Putamen (tissue), 1 donor: ENCODE data around the gene HPN.

Source experiments
- DNase-seq: peaks from one replicate; pipeline ENCODE4 v3.0.0-alpha.2; 2016; ENCODE audit warnings: low spot score

Gene HPN

GRCh38 chr19:35105411-35106290 lies 64.1 kb downstream of the HPN start:
- DNase-seq = no peak

- peak; percentile 86 for DNase-seq
Measured at GRCh38 chr19:35106291-35106583, 64.7 kb downstream of the HPN start.

GRCh38 chr19:35106898-35107541 lies 65.5 kb downstream of the HPN start:
- no peak for DNase-seq

- peak; percentile 96 for DNase-seq
Measured at GRCh38 chr19:35107545-35107944, 66.0 kb downstream of the HPN start.

DNA sequence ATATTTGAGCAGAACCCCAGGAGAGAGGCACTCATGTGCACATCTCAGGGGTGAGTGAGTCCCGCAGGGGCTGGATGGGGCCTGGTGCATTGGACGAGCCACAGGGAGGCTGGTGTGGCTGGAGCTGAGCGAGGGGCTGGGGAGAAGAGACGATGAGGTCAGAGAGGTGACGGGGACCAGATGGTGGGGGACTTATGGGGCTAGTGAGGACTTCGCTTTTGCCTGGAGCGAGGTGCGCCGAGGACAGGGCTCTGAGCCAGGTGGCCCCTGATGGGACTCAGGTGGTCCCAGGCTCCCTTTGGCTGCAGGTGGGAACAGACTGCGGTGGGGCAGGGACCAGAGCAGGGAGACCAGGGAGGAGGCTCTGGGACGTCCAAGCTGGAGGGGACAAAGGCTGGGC lies 67.2 kb downstream of the HPN start:
- DNase-seq = no peak

DNA sequence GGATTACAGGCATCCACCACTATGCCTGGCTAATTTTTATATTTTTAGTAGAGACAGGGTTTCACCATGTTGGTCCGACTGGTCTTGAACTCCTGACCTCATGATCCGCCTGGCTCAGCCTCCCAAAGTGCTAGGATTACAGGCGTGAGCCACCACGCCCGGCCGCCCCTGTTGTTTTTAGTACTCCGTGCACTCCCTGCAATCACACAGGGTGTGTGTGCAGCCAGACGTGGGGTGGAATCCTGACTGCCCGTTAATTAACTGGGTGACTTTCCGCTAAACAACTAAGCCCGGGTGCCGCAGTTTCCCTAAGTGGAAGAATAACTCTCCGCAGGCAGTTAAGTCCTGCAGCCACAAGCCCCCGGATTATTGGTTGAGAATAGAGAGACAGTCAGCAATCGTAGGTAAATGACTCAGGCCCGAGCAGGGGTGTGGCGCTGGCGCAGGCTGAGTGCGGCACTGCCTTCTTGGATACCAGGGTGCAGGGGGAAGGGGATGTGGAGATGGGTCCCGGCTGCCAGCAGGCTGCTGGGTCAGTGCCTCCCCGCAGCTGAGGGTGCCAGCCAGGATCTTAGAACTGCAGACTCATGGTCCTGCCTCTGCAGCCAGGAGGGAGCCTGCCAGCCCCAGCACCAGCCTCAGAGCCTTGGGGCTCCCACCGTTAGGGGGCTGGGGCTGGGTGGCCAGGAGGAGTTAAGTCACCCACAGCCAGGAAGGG lies 68.0 kb downstream of the HPN start:
- peak; percentile 69 for DNase-seq

DNA sequence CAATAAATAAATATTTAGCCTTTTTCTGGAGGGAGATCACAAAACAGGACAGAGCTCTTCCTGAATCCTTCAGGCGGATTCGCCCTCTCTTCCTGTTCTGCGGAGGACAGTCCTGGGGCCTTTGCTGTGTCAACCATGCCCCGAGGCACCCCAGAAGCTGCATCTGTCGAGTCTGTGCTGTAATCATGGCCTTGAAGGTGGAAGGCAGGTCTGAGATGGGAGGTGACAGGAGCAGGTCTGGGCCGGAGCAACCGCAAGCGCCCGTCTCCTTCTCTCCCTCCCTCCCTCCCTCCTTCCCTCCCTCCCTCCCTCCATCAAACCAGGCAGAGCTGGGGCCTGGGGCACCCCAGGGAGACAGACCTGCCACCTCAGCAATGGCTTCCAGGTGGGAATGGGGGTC lies 69.5 kb downstream of the HPN start:
- no peak for DNase-seq

GRCh38 chr19:35112995-35113688 lies 71.6 kb downstream of the HPN start:
- no peak for DNase-seq

DNA sequence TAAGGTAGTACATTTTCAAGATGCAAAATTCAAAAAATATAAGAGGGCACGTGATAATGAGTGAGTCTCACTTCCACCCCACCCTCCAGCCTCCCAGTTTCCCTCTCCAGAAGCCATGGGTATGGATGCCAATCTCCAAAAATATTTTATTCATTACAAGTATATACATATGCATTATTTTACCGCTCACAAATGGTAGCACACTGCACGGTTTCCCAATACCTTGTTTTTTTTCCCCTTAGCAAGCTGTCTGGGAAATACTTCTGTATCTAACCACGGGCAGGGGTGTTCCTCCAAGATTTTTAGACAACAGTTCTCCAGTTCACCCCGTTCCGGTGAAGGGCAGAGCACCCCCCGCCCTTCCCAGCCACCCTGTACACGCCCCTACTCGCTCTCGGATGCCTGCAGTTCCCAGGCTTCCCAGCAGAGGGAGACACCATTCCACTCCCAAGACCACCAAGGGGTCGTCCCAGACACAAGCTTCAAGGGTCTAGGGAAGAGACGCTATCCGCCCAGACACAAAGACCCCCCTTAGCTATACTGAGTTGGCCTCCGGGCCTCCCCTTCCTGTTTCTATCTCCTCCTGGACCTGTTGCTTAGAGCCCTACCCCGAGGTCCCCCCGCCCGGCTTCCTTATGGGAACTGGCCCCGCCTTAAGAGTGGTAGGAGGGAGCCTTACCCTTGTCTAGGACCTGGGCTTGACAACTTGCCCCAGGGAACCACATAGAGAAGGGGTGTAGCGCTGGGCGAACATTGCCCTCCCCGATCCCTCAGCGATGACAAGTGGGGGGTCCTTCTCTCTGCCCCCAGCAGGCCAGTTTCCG lies 73.0 kb downstream of the HPN start:
- DNase-seq = peak; percentile 82

DNA sequence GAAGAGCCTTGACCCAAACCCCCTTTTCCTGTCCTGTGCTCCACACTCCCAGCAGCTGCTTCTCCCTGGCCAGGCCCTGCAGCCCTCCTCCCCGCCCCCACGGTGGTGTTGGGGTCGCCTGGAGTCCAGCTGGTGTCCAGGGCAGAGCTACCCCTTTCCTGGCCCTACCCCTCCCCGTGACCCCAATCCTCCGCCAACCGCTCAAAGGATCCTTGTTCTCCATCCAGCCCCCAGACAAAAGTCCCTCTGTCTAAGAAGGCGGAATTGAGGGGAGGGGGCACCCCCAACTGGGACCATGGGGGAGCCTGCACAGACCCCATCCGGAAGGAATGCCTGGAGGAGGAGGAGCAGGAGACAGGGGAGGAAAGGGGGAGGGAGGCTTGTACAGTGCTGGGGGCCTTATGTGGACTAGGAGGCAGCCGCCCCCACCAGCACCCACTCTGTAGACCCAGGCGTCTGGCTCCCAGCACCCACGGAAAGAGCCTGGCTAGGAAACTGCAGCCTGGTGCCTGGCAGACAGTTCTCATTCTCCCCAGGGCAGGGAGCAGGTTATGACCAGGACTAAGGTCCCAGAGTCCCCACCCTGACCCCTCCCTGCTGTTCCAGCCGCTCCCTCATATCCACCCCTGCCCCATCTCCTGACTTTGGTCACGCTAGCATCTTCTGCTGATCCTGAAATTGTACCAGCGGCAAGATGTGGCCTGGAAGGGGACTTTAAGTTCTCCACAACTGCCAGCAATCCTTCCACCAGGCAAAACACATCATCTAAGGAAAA lies 73.8 kb downstream of the HPN start, which contains the start of gene FXYD3:
FXYD3 (plus strand) TSS at position 647 of the 775 bp plus-strand sequence. CDS start 3,554 bp downstream, outside the sequence.
- DNase-seq = peak; percentile 96
